Endothelial cell of umbilical vein (primary cell): ENCODE data around the gene DNAH10.

Experiments used
- EZH2 ChIP-seq: IDR thresholded peaks from 2 replicates; pipeline ENCODE4 v1.6.1; 2012; ENCODE audit warnings: borderline replicate concordance, low read depth, mild to moderate bottlenecking, moderate library complexity, low read length, inconsistent platforms; ENCODE audit not compliant: severe bottlenecking
- MYC ChIP-seq: IDR thresholded peaks from one replicate; pipeline ENCODE4 v1.6.1; 2011; ENCODE audit warnings: mild to moderate bottlenecking, low read depth, low read length
- POLR2A ChIP-seq: IDR thresholded peaks from 2 replicates; pipeline ENCODE4 v1.6.1; 2012; ENCODE audit warnings: low read depth, mild to moderate bottlenecking, control low read depth, low read length
- TF ChIP-seq, protein P1 (sequence below), 2 donors: IDR thresholded peaks; 1 replicate in 1 of 2; 2 replicates in 1 of 2; pipeline ENCODE4 v1.5.1; 2011; ENCODE audit warnings: low read length in 2 of 2, mild to moderate bottlenecking in 2 of 2, moderate library complexity in 2 of 2, control low read depth in 1 of 2, inconsistent platforms in 1 of 2, low read depth in 1 of 2; ENCODE audit not compliant: insufficient read depth in 1 of 2; ENCODE audit errors: extremely low read depth in 1 of 2

DNA sequence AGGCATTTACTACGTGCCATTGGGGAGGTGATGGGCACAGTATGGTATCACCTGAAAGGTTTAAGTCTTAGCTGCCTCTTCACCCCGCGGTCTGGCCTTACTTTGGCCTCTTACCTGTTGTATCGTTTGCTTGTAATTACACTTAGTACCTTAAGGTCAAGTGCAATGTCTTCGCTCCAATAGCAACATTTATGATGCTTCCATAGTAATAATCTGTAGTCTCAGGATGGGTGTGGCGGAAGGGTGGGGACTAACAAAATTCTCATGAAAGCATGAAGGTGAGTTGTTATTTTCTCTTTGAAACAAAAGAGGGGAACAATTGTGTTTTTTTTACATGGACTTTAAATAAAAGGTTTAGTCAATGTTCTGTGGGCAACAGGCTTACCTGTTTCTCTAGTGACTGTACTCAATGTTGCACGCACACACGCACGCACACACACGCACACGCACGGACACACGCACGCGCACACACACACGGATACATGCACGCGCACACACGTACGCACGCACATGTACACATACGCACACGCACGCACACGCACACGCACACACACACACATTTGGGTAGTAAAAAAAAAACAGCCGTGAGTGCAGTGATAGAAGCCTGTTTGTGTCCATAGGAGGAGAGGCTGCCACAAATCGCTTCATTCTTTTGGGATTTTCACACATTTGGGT lies 91.4 kb downstream of the DNAH10 start:
- TF ChIP-seq, protein P1, sequence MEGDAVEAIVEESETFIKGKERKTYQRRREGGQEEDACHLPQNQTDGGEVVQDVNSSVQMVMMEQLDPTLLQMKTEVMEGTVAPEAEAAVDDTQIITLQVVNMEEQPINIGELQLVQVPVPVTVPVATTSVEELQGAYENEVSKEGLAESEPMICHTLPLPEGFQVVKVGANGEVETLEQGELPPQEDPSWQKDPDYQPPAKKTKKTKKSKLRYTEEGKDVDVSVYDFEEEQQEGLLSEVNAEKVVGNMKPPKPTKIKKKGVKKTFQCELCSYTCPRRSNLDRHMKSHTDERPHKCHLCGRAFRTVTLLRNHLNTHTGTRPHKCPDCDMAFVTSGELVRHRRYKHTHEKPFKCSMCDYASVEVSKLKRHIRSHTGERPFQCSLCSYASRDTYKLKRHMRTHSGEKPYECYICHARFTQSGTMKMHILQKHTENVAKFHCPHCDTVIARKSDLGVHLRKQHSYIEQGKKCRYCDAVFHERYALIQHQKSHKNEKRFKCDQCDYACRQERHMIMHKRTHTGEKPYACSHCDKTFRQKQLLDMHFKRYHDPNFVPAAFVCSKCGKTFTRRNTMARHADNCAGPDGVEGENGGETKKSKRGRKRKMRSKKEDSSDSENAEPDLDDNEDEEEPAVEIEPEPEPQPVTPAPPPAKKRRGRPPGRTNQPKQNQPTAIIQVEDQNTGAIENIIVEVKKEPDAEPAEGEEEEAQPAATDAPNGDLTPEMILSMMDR (IDR thresholded peaks at IDR 0.05; ENCODE audit: extremely low read depth in 1 of 2, insufficient read depth in 1 of 2, low read depth in 1 of 2, low read length in 2 of 2), result no peak
- no peak for TF ChIP-seq POLR2A
- no peak for TF ChIP-seq MYC
- no peak for TF ChIP-seq EZH2
